Mucosa of descending colon (tissue), 3 donors: Measurements from ENCODE around the gene ZIC4. TPM values are rescaled to one million over a fixed set of nuclear protein-coding genes. Genes with fewer than 3 reads are reported as not detected.

Source experiments
- ATAC-seq: fragments of 200-7000 bp; cut with Tn5 transposase; one replicate; pipeline ENCODE4 v1.9.1; 2020; ENCODE audit warnings: mild to moderate bottlenecking, moderate library complexity
- DNase-seq, 3 donors: peaks; one replicate each; pipeline ENCODE4 v3.0.0-alpha.2; 2020
- H3K36me3 ChIP-seq: fragments of 200-600 bp; one replicate; pipeline ENCODE4 v1.8.0; 2021; ENCODE audit warnings: low read depth, mild to moderate bottlenecking
- H3K4me1 ChIP-seq: fragments of 200-600 bp; one replicate; pipeline ENCODE4 v1.8.0; 2021; ENCODE audit warnings: low read depth, mild to moderate bottlenecking
- H3K4me3 ChIP-seq: fragments of 200-600 bp; one replicate; pipeline ENCODE4 v1.8.0; 2021; ENCODE audit warnings: mild to moderate bottlenecking
- H3K9me3 ChIP-seq: fragments of 200-600 bp; one replicate; pipeline ENCODE4 v1.8.0; 2021; ENCODE audit warnings: mild to moderate bottlenecking
- intact Hi-C, 2 donors: fragments of 100-400 bp; cut with DNase I in 1 of 2; cut with micrococcal nuclease in 1 of 2; formaldehyde crosslinking; loops; one replicate each; pipeline versions ENCODE4 v1.11.0 to v1.11.1; 2022; cut with DNase I, micrococcal nuclease
- total RNA-seq, 3 donors: library from RNA; stranded (reverse); fragmentation: NEBNext Ultra II Directional in 2 of 3; extraction: Animal tissue kit (Norgen Biotek cat#: 25700) in 2 of 3; gene quantifications; one replicate each; pipeline versions ENCODE4 v1.2.1 to v1.2.4, GENCODE V29; 2021 to 2023
- TF ChIP-seq, protein P1 (sequence below): fragments of 200-600 bp; IDR thresholded peaks from one replicate; pipeline ENCODE4 v1.8.0; 2022; ENCODE audit warnings: antibody characterized with exemption, mild to moderate bottlenecking
- donor health status: DM: no; HTN: no; CAD: no; lungs with moderate emphysema.
- donor health status: DM: no; HTN: no; CAD: no.
- donor health status: DM: no; HTN: yes; CAD: no.

Gene ZIC4
- total RNA-seq, 3 donors from 2014 or later, result not detected

DNA sequence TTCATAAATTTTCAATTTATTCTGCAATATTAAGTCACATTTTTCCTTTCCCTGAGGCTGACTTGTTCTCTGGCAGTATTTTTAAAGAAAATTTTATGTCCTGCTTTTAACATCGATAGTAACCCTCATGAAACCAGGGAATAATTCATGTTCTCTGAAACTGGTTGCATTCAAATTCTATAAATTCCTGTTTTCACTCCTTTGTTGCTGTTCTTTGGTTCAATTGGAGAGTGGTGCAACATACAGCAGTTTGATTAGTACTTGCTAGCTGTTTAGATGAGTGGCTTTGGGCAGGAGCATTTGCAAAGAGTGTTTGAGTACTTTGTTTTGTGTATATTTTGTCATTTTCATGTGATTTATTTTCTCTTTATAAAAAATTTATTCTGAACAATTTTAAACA is 22.0 kb upstream of the ZIC4 start:
- no peaks in the 10 kb centered on the region for H3K9me3 ChIP-seq
- TF ChIP-seq, protein P1, sequence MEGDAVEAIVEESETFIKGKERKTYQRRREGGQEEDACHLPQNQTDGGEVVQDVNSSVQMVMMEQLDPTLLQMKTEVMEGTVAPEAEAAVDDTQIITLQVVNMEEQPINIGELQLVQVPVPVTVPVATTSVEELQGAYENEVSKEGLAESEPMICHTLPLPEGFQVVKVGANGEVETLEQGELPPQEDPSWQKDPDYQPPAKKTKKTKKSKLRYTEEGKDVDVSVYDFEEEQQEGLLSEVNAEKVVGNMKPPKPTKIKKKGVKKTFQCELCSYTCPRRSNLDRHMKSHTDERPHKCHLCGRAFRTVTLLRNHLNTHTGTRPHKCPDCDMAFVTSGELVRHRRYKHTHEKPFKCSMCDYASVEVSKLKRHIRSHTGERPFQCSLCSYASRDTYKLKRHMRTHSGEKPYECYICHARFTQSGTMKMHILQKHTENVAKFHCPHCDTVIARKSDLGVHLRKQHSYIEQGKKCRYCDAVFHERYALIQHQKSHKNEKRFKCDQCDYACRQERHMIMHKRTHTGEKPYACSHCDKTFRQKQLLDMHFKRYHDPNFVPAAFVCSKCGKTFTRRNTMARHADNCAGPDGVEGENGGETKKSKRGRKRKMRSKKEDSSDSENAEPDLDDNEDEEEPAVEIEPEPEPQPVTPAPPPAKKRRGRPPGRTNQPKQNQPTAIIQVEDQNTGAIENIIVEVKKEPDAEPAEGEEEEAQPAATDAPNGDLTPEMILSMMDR, result no peak
- no peak for ATAC-seq
- no peaks in the 10 kb centered on the region for H3K36me3 ChIP-seq
- no peak overlapping the region for H3K4me3 ChIP-seq
- H3K4me1 ChIP-seq, result no peaks in the 10 kb centered on the region
- intact Hi-C loops, result no loop called here
- DNase-seq, result no peak

DNA sequence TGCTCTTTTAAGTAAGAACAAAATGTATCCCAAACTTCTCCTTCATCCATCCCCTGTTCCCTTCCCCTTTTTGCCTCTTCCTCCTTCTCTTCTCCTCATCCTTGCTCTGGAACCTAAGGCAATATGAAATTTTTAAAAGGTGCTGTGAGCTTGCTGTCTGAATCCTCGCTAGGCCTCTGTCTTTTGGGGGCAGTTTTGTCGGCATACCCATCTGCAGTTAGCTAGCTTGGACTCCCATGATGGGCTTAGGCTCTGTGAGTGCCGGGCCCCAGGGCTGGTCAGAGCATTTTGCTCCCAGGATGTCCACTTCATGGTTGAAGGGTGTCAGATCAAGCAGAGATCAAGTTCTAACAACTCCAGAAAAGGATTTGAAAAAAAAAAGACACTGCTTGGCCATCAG is 21.4 kb upstream of the ZIC4 start:
- H3K36me3 ChIP-seq, result no peaks in the 10 kb centered on the region
- intact Hi-C loops, result no loop called here
- DNase-seq (no peak), ATAC-seq (no peak)
- H3K4me3 ChIP-seq, result no peak overlapping the region
- no peaks in the 10 kb centered on the region for H3K9me3 ChIP-seq
- TF ChIP-seq, protein P1, result no peak
- H3K4me1 ChIP-seq, result no peaks in the 10 kb centered on the region

DNA sequence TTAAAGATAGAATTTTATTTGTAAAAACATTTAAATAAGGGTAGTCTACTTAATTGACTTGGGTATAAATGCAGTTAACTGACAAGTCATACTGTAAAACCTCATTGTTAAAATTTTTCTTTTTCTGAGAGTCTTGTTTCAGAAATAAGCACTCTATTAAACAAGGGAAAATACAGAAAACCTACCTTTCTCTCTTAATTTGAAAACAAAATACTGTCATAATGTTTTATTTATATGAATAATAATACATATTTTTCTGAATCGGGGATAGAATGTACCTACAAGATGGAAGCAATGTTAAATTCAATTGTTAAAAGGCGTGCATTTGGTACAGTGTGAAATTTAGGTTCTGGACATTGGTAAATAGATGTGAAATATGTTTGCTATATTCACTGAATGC is 20.6 kb upstream of the ZIC4 start:
- Histone ChIP-seq H3K4me1 (no peaks in the 10 kb centered on the region), H3K36me3 (no peaks in the 10 kb centered on the region), H3K4me3 (no peak overlapping the region), H3K9me3 (no peaks in the 10 kb centered on the region)
- TF ChIP-seq, protein P1, result no peak
- ATAC-seq, result no peak
- DNase-seq, result no peak
- intact Hi-C loops, result no loop called here

DNA sequence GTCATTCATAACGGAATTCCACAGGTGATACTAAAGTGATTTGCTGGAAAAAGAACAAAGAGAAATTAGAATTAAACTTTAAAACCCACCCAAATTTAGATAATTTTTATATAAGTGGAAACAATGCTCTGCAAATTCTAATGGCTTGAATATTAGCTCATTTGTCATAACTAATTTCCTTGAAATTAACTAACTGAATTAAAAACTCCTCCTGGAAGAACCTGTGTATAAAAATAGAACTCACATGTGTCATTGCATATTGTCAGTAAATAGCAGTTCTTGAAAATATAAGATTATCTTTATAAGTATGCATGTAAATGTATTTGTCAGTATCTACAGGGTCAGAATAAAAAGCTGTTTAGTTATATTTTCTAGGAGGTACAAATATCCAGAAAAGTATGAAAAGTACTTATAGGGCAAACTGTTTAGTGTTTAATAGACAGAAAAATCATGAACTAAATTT is 19.1 kb upstream of the ZIC4 start:
- ATAC-seq (no peak), DNase-seq (no peak)
- Histone ChIP-seq H3K9me3 (no peaks in the 10 kb centered on the region), H3K4me3 (no peak overlapping the region), H3K36me3 (no peaks in the 10 kb centered on the region), H3K4me1 (no peaks in the 10 kb centered on the region)
- TF ChIP-seq, protein P1, result no peak
- intact Hi-C loops, result no loop called here

DNA sequence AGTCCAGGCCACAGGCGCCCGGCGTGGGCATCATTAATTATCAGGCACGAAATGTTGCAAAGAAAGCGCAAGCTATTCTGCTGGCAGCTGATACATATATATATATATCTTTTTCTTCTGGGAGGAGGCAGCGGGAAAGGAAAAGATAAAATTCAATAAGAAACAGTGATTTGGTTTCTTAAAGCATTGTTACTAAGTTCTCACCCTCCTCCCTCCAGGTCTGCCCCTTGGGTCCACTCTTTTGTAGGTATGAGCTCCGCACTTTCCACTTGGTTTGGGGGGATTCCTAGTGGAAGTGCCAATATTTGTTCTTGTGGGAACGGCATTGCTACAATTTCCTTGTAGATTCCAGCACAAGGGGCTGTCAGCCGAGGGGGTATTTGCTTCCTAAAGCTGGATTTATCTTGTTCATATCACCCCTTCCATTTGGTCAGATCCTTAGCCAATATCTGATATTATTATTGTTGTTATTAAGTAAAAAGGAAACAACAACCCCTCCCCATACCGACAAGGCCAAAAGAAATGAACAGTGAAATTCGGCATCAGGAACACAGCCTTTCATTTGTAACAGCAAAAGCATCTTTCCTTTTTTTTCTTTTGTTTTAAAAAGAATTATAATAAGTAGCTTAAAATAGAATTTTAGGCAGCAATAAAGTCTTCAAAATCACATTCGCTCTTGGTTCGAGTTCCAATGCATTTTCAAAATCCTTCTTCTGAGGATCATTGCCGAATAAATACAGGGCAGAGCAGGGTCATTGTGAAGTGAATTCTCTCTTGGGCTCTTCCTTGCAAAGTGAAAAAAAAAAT is 18.4 kb upstream of the ZIC4 start:
- no peaks in the 10 kb centered on the region for H3K4me1 ChIP-seq
- no peaks in the 10 kb centered on the region for H3K36me3 ChIP-seq
- intact Hi-C loops, result no loop called here
- H3K4me3 ChIP-seq, result no peak overlapping the region
- no peak for DNase-seq
- TF ChIP-seq, protein P1, result no peak
- no peaks in the 10 kb centered on the region for H3K9me3 ChIP-seq
- ATAC-seq, result no peak
